Endothelial cell of umbilical vein (primary cell): ENCODE results near the gene SBK3.

Source experiments
- EZH2 ChIP-seq: IDR thresholded peaks from 2 replicates; pipeline ENCODE4 v1.6.1; 2012; ENCODE audit warnings: borderline replicate concordance, low read depth, mild to moderate bottlenecking, moderate library complexity, low read length, inconsistent platforms; ENCODE audit not compliant: severe bottlenecking
- MYC ChIP-seq: IDR thresholded peaks from one replicate; pipeline ENCODE4 v1.6.1; 2011; ENCODE audit warnings: mild to moderate bottlenecking, low read depth, low read length
- POLR2A ChIP-seq: IDR thresholded peaks from 2 replicates; pipeline ENCODE4 v1.6.1; 2012; ENCODE audit warnings: low read depth, mild to moderate bottlenecking, control low read depth, low read length
- POLR2AphosphoS5 ChIP-seq: IDR thresholded peaks from 2 replicates; pipeline ENCODE4 v1.6.1; 2012; ENCODE audit warnings: low read depth, mild to moderate bottlenecking, control low read depth, low read length, moderate library complexity; ENCODE audit not compliant: insufficient read depth
- TF ChIP-seq, protein P1 (sequence below), 2 donors: IDR thresholded peaks; 1 replicate in 1 of 2; 2 replicates in 1 of 2; pipeline ENCODE4 v1.5.1; 2011; ENCODE audit warnings: low read length in 2 of 2, mild to moderate bottlenecking in 2 of 2, moderate library complexity in 2 of 2, control low read depth in 1 of 2, inconsistent platforms in 1 of 2, low read depth in 1 of 2; ENCODE audit not compliant: insufficient read depth in 1 of 2; ENCODE audit errors: extremely low read depth in 1 of 2

DNA sequence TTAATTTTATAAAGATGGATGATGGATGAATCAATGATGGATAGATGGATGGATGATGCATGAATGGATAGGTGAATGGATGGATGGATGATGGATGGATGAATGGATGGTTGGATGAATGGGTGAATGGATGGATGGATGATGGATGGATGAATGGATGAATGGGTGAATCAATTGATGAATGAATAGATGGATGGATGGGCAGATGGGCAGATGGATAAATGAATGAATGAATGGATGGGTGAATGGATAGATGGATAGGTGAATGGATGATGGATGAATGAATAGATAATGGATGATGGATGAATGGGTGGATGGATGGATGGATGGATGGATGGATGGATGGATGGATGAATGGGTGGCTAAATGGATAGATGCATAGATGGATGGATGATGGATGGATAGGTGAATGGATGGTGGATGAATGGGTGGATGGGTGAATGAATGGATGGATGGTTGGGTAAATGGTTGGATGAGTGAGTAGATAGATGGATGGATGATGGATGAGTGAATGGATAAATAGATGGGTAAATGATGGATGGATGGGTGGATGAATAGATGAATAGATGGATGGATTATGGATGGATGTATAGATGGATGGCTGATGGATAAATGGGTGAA is 22.5 kb upstream of the SBK3 start:
- TF ChIP-seq, protein P1, sequence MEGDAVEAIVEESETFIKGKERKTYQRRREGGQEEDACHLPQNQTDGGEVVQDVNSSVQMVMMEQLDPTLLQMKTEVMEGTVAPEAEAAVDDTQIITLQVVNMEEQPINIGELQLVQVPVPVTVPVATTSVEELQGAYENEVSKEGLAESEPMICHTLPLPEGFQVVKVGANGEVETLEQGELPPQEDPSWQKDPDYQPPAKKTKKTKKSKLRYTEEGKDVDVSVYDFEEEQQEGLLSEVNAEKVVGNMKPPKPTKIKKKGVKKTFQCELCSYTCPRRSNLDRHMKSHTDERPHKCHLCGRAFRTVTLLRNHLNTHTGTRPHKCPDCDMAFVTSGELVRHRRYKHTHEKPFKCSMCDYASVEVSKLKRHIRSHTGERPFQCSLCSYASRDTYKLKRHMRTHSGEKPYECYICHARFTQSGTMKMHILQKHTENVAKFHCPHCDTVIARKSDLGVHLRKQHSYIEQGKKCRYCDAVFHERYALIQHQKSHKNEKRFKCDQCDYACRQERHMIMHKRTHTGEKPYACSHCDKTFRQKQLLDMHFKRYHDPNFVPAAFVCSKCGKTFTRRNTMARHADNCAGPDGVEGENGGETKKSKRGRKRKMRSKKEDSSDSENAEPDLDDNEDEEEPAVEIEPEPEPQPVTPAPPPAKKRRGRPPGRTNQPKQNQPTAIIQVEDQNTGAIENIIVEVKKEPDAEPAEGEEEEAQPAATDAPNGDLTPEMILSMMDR (IDR thresholded peaks at IDR 0.05; ENCODE audit: extremely low read depth in 1 of 2, insufficient read depth in 1 of 2, low read depth in 1 of 2, low read length in 2 of 2): no peak
- no peak for TF ChIP-seq EZH2
- TF ChIP-seq POLR2AphosphoS5: no peak
- no peak for TF ChIP-seq POLR2A
- TF ChIP-seq MYC: no peak
